Measurements from ENCODE around the gene PLCB2. TPM values are rescaled to one million over a fixed set of nuclear protein-coding genes. Genes with fewer than 3 reads are reported as not detected.

PLCB2 gene
- total RNA-seq, 1 experiment from 2014 or later = 7.4 TPM

DNA sequence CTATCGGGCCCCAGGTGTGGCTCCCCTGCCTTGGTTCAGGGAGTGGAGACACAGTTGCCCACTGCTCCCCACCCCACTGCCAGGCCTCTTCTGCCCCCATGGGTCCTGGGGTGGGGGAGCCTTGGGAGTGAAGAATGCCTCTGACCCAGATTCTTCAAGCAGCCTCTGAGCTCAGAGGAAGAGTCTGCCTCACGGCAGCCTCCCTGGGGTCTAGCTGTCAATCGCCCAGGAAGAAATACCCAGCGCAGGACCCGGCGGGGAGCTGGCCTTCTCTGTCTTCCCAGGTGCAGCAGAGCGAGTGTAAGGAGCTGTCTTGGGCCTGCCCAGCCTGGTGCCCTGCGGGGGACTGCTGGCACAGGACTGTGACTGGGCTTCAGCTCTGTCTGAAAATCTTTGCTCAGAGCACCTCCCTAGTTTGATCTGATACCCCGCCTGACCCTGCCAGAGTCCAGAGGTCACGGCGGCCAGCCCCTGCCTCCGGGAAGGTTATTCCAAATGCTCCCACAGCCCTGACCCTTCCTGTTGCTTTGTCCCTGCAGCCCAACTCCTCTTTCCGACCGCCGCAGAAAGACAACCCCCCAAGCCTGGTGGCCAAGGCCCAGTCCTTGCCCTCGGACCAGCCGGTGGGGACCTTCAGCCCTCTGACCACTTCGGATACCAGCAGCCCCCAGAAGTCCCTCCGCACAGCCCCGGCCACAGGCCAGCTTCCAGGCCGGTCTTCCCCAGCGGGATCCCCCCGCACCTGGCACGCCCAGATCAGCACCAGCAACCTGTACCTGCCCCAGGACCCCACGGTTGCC lies 35.9 kb downstream of the PLCB2 start:
- H4K8ac ChIP-seq (replicated peaks; ENCODE audit: insufficient read length, low read depth, low read length) = no peak overlapping the region
- no CpG with 5 or more reads among the region's 25 CpGs for WGBS (ENCODE audit: extremely low coverage, insufficient read length, low lambda C conversion rate)

More for the DNA sequence above, 35.9 kb downstream of the PLCB2 start:
- Histone ChIP-seq H4K20me1 (ENCODE audit: control insufficient read depth, insufficient read depth, insufficient read length) (no peaks in the 10 kb centered on the region), H3K27me3 (ENCODE audit: insufficient read depth, low read length) (no peaks in the 10 kb centered on the region), H3K27ac (ENCODE audit: insufficient read length, low read depth, low read length) (no peak overlapping the region), H3K23me2 (ENCODE audit: insufficient read length, low read depth, low read length, poor library complexity, severe bottlenecking) (no peaks in the 10 kb centered on the region), H3K4me1 (ENCODE audit: insufficient read depth, low read length) (no peaks in the 10 kb centered on the region), H2AK5ac (ENCODE audit: insufficient read length, low read length) (no peak overlapping the region), H3K23ac (ENCODE audit: insufficient read length, low read depth, low read length) (no peak overlapping the region), H2BK5ac (ENCODE audit: insufficient read length, low read length) (no peak overlapping the region), H3K4ac (ENCODE audit: low read depth, low read length) (no peak overlapping the region), H3K9ac (ENCODE audit: extremely low read depth, insufficient read length, low read length) (no peak overlapping the region), H2BK15ac (ENCODE audit: low read depth, low read length) (no peak overlapping the region), H3K9me3 (ENCODE audit: control insufficient read depth, low read depth, low read length) (no peaks in the 10 kb centered on the region), H2BK120ac (ENCODE audit: low read depth, low read length, poor library complexity, severe bottlenecking) (no peak overlapping the region), H3K79me1 (ENCODE audit: insufficient read depth, low read depth, low read length, poor library complexity, severe bottlenecking) (no peaks in the 10 kb centered on the region), H2BK12ac (ENCODE audit: insufficient read length, low read depth, low read length) (no peak overlapping the region), H3T11ph (ENCODE audit: low read length) (no peak overlapping the region), H3K4me2 (ENCODE audit: insufficient read depth, insufficient read length, low read length) (no peak overlapping the region), H2BK20ac (ENCODE audit: low read depth, low read length, poor library complexity, severe bottlenecking) (no peak overlapping the region), H2AFZ (ENCODE audit: low read length) (no peak overlapping the region), H3K79me2 (ENCODE audit: insufficient read depth, low read length) (no peaks in the 10 kb centered on the region), H4K91ac (ENCODE audit: insufficient read length, low read depth, low read length) (no peak overlapping the region), H3K18ac (ENCODE audit: insufficient read length, low read depth, low read length) (no peak overlapping the region), H3K14ac (ENCODE audit: insufficient read depth, low read length) (no peak overlapping the region), H3K56ac (ENCODE audit: insufficient read length, low read depth, low read length) (no peak overlapping the region), H4K5ac (ENCODE audit: insufficient read length, low read depth, low read length) (no peak overlapping the region)
- DNase-seq = no peak
- Mint-ChIP-seq H3K4me3 (no peak overlapping the region), H3K36me3 (ENCODE audit: insufficient read depth in 1 of 3, low read depth in 3 of 3) (peaks cover 0 to 11% (median 2%) of the 10 kb centered on the region in 3 experiments; a peak in 3 of 7 replicates), H3K27ac (peak overlapping the region in 1 of 3 experiments; percentile 28; a peak in 1 of 7 replicates), H3K4me1 (peaks cover 13 to 34% of the 10 kb centered on the region in 2 experiments), H3K27me3 (ENCODE audit: low read depth) (no peaks in the 10 kb centered on the region; the same call in 1 of the 2 replicates), H3K9me3 (no peaks in the 10 kb centered on the region; a peak in 1 of 5 replicates)
- no peak for TF ChIP-seq CTCF (conservative IDR thresholded peaks at IDR 0.05)

Measured in H9 (cell line).